ENCODE data around the gene MAN1C1. TPM values are rescaled to one million over a fixed set of nuclear protein-coding genes. Genes with fewer than 3 reads are reported as not detected.

Gene MAN1C1
- total and polyA plus RNA-seq, 9 of the 15 experiments (the other 6 are each of a cell fraction or from before 2014, with no cell fraction given), result 0.04 to 0.44 (median 0.10) TPM; not detected in 3

GRCh38 chr1:25819491-25820246 lies 203.1 kb downstream of the MAN1C1 start, which contains the start of gene MTFR1L (continued):
- TF ChIP-seq HINFP (tag; conservative IDR thresholded peaks at IDR 0.05; ENCODE audit: low read depth) (no peak), SIRT6 (IDR thresholded peaks at IDR 0.05; ENCODE audit: low read depth, low read length) (no peak), ZNF146 (CRISPR knock-in tag; IDR thresholded peaks at IDR 0.05; ENCODE audit: unreplicated experiment) (no peak), FUS (optimal IDR thresholded peaks at IDR 0.05; ENCODE audit: low read depth, low read length) (no peak), FOXK1 (CRISPR knock-in tag; IDR thresholded peaks at IDR 0.05; ENCODE audit: borderline replicate concordance) (no peak), E4F1 (CRISPR knock-in tag; IDR thresholded peaks at IDR 0.05; ENCODE audit: borderline replicate concordance) (no peak), TBP (optimal IDR thresholded peaks at IDR 0.05; ENCODE audit: low read depth, low read length) (peak; percentile 86), KLF16 (IDR thresholded peaks at IDR 0.05) (no peak), UBTF (IDR thresholded peaks at IDR 0.05; ENCODE audit: borderline replicate concordance in 1 of 2, low read depth in 2 of 2, low read length in 2 of 2) (no peak; a peak in 3 of 4 replicates), SMARCB1 (IDR thresholded peaks at IDR 0.05; ENCODE audit: insufficient read length, low read depth) (no peak), PRPF4 (IDR thresholded peaks at IDR 0.05; ENCODE audit: insufficient read depth, low read depth, low read length, poor library complexity, severe bottlenecking) (no peak), KLF6 (CRISPR knock-in tag; IDR thresholded peaks at IDR 0.05; ENCODE audit: borderline replicate concordance) (no peak), ATF2 (CRISPR knock-in tag; IDR thresholded peaks at IDR 0.05) (no peak), ZNF23 (CRISPR knock-in tag; IDR thresholded peaks at IDR 0.05) (no peak), TRIM25 (IDR thresholded peaks at IDR 0.05; ENCODE audit: borderline replicate concordance) (no peak), NCOA6 (IDR thresholded peaks at IDR 0.05) (no peak), HMG20A (CRISPR knock-in tag; conservative IDR thresholded peaks at IDR 0.05) (no peak), ZNF780A (CRISPR knock-in tag; IDR thresholded peaks at IDR 0.05) (no peak)
